H9 (cell line): ENCODE data around the gene FOXI2. TPM values are rescaled to one million over a fixed set of nuclear protein-coding genes. Genes with fewer than 3 reads are reported as not detected.
A peak's percentile ranks its signal among the peaks of the same experiment; 100 is the strongest.

Experiments used
- DNase-seq: peaks from one replicate; pipeline ENCODE4 v3.0.0-alpha.2; 2017
- H2AFZ ChIP-seq: one replicate; pipeline ENCODE4 v1.6.1; 2013; ENCODE audit warnings: mild to moderate bottlenecking, low read length, control low read depth, moderate library complexity
- H2AK5ac ChIP-seq: 2 replicates; pipeline ENCODE4 v1.6.1; 2013; ENCODE audit warnings: low read length, control low read depth, mixed read lengths; ENCODE audit not compliant: insufficient read length
- H2BK120ac ChIP-seq: one replicate; pipeline ENCODE4 v1.6.1; 2013; ENCODE audit warnings: low read depth, mild to moderate bottlenecking, low read length, control low read depth, inconsistent platforms; ENCODE audit not compliant: poor library complexity, severe bottlenecking
- H2BK12ac ChIP-seq: 2 replicates; pipeline ENCODE4 v1.6.1; 2013; ENCODE audit warnings: low read length, control low read depth, mixed read lengths, low read depth; ENCODE audit not compliant: insufficient read length
- H2BK15ac ChIP-seq: 2 replicates; pipeline ENCODE4 v1.6.1; 2013; ENCODE audit warnings: low read depth, low read length, control low read depth
- H2BK20ac ChIP-seq: one replicate; pipeline ENCODE4 v1.6.1; 2013; ENCODE audit warnings: low read depth, mild to moderate bottlenecking, low read length, control low read depth, inconsistent platforms; ENCODE audit not compliant: poor library complexity, severe bottlenecking
- H2BK5ac ChIP-seq: 2 replicates; pipeline ENCODE4 v1.6.1; 2013; ENCODE audit warnings: low read length, control low read depth, mixed read lengths; ENCODE audit not compliant: insufficient read length
- H3K14ac ChIP-seq: 2 replicates; pipeline ENCODE4 v1.6.1; 2013; ENCODE audit warnings: low read length, control low read depth; ENCODE audit not compliant: insufficient read depth
- H3K18ac ChIP-seq: 2 replicates; pipeline ENCODE4 v1.6.1; 2013; ENCODE audit warnings: low read depth, mild to moderate bottlenecking, mixed read lengths, low read length, control low read depth; ENCODE audit not compliant: insufficient read length
- H3K23ac ChIP-seq: 2 replicates; pipeline ENCODE4 v1.6.1; 2013; ENCODE audit warnings: low read length, control low read depth, mixed read lengths, low read depth; ENCODE audit not compliant: insufficient read length
- H3K23me2 ChIP-seq: 2 replicates; pipeline ENCODE4 v1.6.1; 2013; ENCODE audit warnings: low read depth, mild to moderate bottlenecking, mixed read lengths, low read length, control low read depth; ENCODE audit not compliant: insufficient read length, poor library complexity, severe bottlenecking
- H3K27ac ChIP-seq: 2 replicates; pipeline ENCODE4 v1.5.1; 2013; ENCODE audit warnings: low read length, control low read depth, mixed read lengths, low read depth; ENCODE audit not compliant: insufficient read length
- H3K27me3 ChIP-seq: 2 replicates; pipeline ENCODE4 v1.6.1; 2013; ENCODE audit warnings: low read length, control low read depth, inconsistent platforms; ENCODE audit not compliant: insufficient read depth
- H3K4ac ChIP-seq: 2 replicates; pipeline ENCODE4 v1.6.1; 2013; ENCODE audit warnings: low read depth, mild to moderate bottlenecking, control low read depth, inconsistent platforms, low read length, moderate library complexity
- H3K4me1 ChIP-seq: 2 replicates; pipeline ENCODE4 v1.6.1; 2013; ENCODE audit warnings: low read length, control low read depth, inconsistent platforms; ENCODE audit not compliant: insufficient read depth
- H3K4me2 ChIP-seq: 2 replicates; pipeline ENCODE4 v1.6.1; 2013; ENCODE audit warnings: low read length, control low read depth, mixed read lengths; ENCODE audit not compliant: insufficient read length, insufficient read depth
- H3K56ac ChIP-seq: 2 replicates; pipeline ENCODE4 v1.6.1; 2013; ENCODE audit warnings: low read depth, mild to moderate bottlenecking, mixed read lengths, low read length, control low read depth; ENCODE audit not compliant: insufficient read length
- H3K79me1 ChIP-seq: 2 replicates; pipeline ENCODE4 v1.6.1; 2013; ENCODE audit warnings: low read depth, mild to moderate bottlenecking, moderate library complexity, low read length, control low read depth, inconsistent platforms; ENCODE audit not compliant: insufficient read depth, poor library complexity, severe bottlenecking
- H3K79me2 ChIP-seq: 2 replicates; pipeline ENCODE4 v1.6.1; 2013; ENCODE audit warnings: low read length, control low read depth, inconsistent platforms; ENCODE audit not compliant: insufficient read depth
- H3K9ac ChIP-seq: 2 replicates; pipeline ENCODE4 v1.6.1; 2013; ENCODE audit warnings: low read length, control low read depth, mixed read lengths; ENCODE audit not compliant: insufficient read length; ENCODE audit errors: extremely low read depth
- H3K9me3 ChIP-seq: one replicate; pipeline ENCODE4 v1.6.1; 2013; ENCODE audit warnings: low read depth, low read length, inconsistent platforms; ENCODE audit not compliant: control insufficient read depth
- H3T11ph ChIP-seq: one replicate; pipeline ENCODE4 v1.6.1; 2013; ENCODE audit warnings: mild to moderate bottlenecking, low read length, control low read depth, inconsistent platforms
- H4K20me1 ChIP-seq: one replicate; pipeline ENCODE4 v1.6.1; 2013; ENCODE audit not compliant: control insufficient read depth, insufficient read length, insufficient read depth
- H4K5ac ChIP-seq: 2 replicates; pipeline ENCODE4 v1.6.1; 2013; ENCODE audit warnings: low read depth, mild to moderate bottlenecking, mixed read lengths, low read length, control low read depth; ENCODE audit not compliant: insufficient read length
- H4K8ac ChIP-seq: replicated peaks from 2 replicates; pipeline ENCODE4 v1.6.1; 2013; ENCODE audit warnings: low read length, control low read depth, mixed read lengths, low read depth; ENCODE audit not compliant: insufficient read length
- H4K91ac ChIP-seq: 2 replicates; pipeline ENCODE4 v1.6.1; 2013; ENCODE audit warnings: low read depth, mild to moderate bottlenecking, moderate library complexity, mixed read lengths, low read length, control low read depth; ENCODE audit not compliant: insufficient read length
- H3K27ac Mint-ChIP-seq, 3 experiments: 2 replicates in 2 of 3; 3 replicates in 1 of 3; pipeline ENCODE4 v1.8.0; 2020 to 2021; ENCODE audit warnings: mixed read lengths in 3 of 3, mild to moderate bottlenecking in 1 of 3, moderate library complexity in 1 of 3
- H3K27me3 Mint-ChIP-seq: 2 replicates; pipeline ENCODE4 v1.8.0; 2021; ENCODE audit warnings: low read depth, mild to moderate bottlenecking, moderate library complexity, mixed read lengths
- H3K36me3 Mint-ChIP-seq, 3 experiments: 2 replicates in 2 of 3; 3 replicates in 1 of 3; pipeline ENCODE4 v1.8.0; 2020 to 2021; ENCODE audit warnings: low read depth in 3 of 3, mixed read lengths in 3 of 3; ENCODE audit not compliant: insufficient read depth in 1 of 3
- H3K4me1 Mint-ChIP-seq, 2 experiments: 2 replicates each; pipeline ENCODE4 v1.8.0; 2020; ENCODE audit warnings: mixed read lengths in 2 of 2
- H3K4me3 Mint-ChIP-seq, 2 experiments: 2 replicates in 1 of 2; 3 replicates in 1 of 2; pipeline ENCODE4 v1.8.0; 2020 to 2021; ENCODE audit warnings: mild to moderate bottlenecking in 2 of 2, mixed read lengths in 2 of 2, moderate library complexity in 1 of 2
- H3K9me3 Mint-ChIP-seq, 2 experiments: 2 replicates in 1 of 2; 3 replicates in 1 of 2; pipeline ENCODE4 v1.8.0; 2020; ENCODE audit warnings: mild to moderate bottlenecking in 2 of 2, mixed read lengths in 2 of 2, moderate library complexity in 1 of 2
- CTCF ChIP-seq: fragments of 200-600 bp; sonication (generic); conservative IDR thresholded peaks from 3 replicates; pipeline ENCODE4 v1.8.0; 2021; ENCODE audit warnings: antibody characterized with exemption, mild to moderate bottlenecking
- WGBS: extraction: QIAGEN DNeasy Blood & Tissue Kit; methylation state at CpG from one replicate; pipeline ENCODE4 v1.1.7; 2013; ENCODE audit warnings: missing lambda C conversion rate, low lambda C conversion rate, mixed read lengths; ENCODE audit not compliant: insufficient read length; ENCODE audit errors: extremely low coverage; 5-methylcytosine and 5-hydroxymethylcytosine counted together
- total RNA-seq: library from RNA; stranded (reverse); gene quantifications from 2 replicates; pipeline ENCODE4 v1.2.1, GENCODE V29; 2021

Gene FOXI2
- total RNA-seq, 1 experiment from 2014 or later, result 0.42 TPM

GRCh38 chr10:127739908-127740307 lies 2.9 kb downstream of the FOXI2 start:
- Mint-ChIP-seq H3K27me3 (peaks cover 87% of the 10 kb centered on the region), H3K9me3 (no peaks in the 10 kb centered on the region)
- H3K23me2 ChIP-seq, result peaks cover 21% of the 10 kb centered on the region

More at GRCh38 chr10:127739908-127740307, 2.9 kb downstream of the FOXI2 start:
- Histone ChIP-seq H2BK120ac (no peak overlapping the region), H3K4ac (no peak overlapping the region), H3K27me3 (peaks cover 35% of the 10 kb centered on the region), H2AK5ac (no peak overlapping the region), H2BK15ac (no peak overlapping the region), H3K79me1 (no peaks in the 10 kb centered on the region), H3K14ac (no peak overlapping the region; the same call in 1 of the 2 replicates), H3K56ac (no peak overlapping the region), H3K23ac (no peak overlapping the region), H3T11ph (no peak overlapping the region), H2BK5ac (no peak overlapping the region), H3K18ac (no peak overlapping the region), H3K27ac (no peak overlapping the region), H3K9me3 (no peaks in the 10 kb centered on the region), H4K5ac (no peak overlapping the region), H3K9ac (no peak overlapping the region), H2BK12ac (no peak overlapping the region), H4K91ac (no peak overlapping the region), H4K20me1 (no peaks in the 10 kb centered on the region), H3K79me2 (no peaks in the 10 kb centered on the region), H2AFZ (no peak overlapping the region), H2BK20ac (no peak overlapping the region), H4K8ac (no peak overlapping the region), H3K4me2 (no peak overlapping the region), H3K4me1 (peaks cover 6% of the 10 kb centered on the region; the same call in 1 of the 2 replicates)
- WGBS, result no CpG with 5 or more reads among the region's 1 CpG
- Mint-ChIP-seq H3K36me3 (no peaks in the 10 kb centered on the region; a peak in 1 of 7 replicates), H3K4me1 (peaks cover 16 to 19% of the 10 kb centered on the region in 2 experiments), H3K4me3 (no peak overlapping the region), H3K27ac (peak overlapping the region in 1 of 3 experiments; percentile 88; a peak in 1 of 7 replicates)
- no peak for DNase-seq
- TF ChIP-seq CTCF, result no peak
